NCI-H524 treated with DMSO at 0.1 percent for 48 hours (cell line): ENCODE measurements around the gene SMCO1.
A peak's percentile ranks its signal among the peaks of the same experiment; 100 is the strongest.
"Not testable (repeated sequence)": the region's sequence is repeated elsewhere in the genome, so short reads cannot be mapped to it uniquely, and the experiment has no call there.

ENCODE experiments used
- DNase-seq: peaks from one replicate; lab custom pipeline; 2025; lab: John Stamatoyannopoulos, UW

SMCO1 gene

GRCh38 chr3:196521291-196521690 is 6.1 kb upstream of the SMCO1 start:
- not testable (repeated sequence) for DNase-seq

- DNase-seq: no peak
Observed at GRCh38 chr3:196519718-196520082, 4.6 kb upstream of the SMCO1 start.

DNA sequence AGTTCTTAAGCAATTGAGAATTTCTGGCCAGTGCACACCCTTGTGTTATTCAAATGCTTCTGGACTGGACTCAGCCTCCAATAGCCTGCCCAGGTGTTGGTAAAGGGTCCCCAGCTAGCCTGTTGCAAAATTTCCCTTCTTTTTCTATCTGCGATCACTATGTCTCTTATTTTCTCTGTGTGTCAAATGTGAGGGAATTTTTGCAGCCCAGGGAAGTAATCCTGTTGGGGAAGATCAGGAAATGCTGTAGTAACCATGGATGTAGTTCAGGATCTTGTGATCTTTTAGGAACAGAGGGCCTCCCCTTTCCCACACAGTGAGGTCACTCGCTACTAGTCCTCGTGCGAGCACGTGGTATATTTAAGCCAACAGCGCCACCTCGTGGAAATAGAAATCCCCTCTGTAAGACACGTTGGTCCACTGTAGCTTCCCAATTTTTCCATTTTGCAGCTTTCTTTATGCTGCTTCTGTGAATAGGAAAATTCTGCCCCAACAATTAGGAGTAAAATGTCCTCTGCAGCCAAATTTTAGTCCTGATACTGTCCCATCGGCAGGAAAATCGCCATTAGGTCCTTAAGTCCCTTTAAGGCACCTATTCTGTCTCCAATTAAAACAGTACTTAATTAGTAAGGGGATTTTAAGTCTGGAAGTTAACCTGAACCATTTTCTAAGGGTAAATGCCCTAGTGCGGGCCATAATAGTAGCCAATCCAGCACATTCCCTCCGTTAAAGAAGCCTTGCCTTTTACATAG is 4.0 kb upstream of the SMCO1 start:
- DNase-seq: no peak

DNA sequence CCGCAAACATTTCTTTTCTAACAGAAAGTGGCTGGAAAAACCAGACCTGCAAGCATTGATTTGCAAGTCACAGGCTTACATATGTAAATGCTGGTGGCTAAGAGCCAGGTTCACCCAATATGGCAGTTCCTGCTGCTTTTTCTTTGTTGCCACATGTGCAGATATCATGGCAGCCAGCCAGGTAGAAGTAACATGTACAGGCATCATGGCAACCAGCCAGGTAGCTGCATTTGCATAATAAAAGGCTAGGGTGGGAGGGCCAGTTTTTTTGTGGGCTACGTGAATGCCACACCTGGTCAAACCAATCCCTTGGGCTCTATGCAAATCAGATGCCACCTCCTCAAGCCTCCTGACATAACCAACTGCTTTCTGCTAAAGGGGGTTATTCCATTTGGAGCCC is 2.8 kb upstream of the SMCO1 start:
- DNase-seq: no peak

DNA sequence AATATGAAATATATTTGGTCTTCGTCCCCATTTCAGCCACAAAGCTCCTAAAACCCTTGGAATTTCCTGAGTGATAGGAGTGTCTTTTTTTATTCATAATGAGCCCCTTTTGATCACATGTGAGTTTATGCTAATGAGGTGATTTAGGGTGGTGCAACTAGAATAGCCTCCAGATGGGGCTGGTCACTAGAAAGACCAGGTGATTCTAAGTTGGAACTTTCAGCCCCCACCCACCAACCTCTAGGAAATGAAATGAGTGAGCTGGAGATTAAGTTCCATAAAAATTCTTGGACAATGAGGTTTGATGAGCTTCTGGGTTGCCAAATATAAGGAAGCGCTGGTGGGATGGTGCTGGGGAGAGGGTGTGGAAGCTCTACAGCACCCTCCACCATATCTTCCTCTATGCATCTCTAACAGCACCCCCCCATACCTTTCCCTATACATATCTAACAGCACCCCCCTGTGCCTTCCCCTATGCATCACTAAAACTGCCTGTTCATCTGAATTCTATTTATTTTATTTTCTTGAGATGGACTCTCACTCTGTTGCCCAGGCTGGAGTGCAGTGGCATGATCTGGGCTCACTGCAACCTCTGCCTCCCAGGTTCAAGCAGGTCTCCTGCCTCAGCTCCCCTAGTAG is 2.1 kb upstream of the SMCO1 start:
- DNase-seq: no peak

DNA sequence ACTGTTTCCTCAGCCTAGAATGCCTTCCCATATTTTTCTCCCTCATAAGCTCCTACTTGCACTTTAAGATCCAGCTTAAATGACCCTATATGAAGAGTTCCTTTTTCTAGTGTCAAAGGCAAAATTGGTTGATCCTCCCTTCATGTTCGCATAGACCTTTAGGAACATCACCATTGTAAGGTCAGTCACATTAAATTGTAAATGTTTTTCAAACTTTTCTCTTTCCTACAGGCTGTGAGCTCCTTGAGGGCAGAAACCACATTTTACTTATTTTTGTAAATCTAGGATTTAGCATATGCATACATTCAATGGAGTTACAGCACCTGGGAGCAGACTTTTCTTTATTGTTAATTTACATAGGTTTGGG is 813 bp downstream of the SMCO1 start:
- DNase-seq: no peak

- no peak for DNase-seq
Observed at GRCh38 chr3:196513697-196514349, 1.3 kb downstream of the SMCO1 start.

GRCh38 chr3:196511646-196512425 is 3.3 kb downstream of the SMCO1 start:
- not testable (repeated sequence) for DNase-seq

- DNase-seq: not testable (repeated sequence)
Observed at GRCh38 chr3:196511108-196511507, 4.0 kb downstream of the SMCO1 start.

- DNase-seq: no peak
Observed at GRCh38 chr3:196506687-196507086, 8.5 kb downstream of the SMCO1 start.

DNA sequence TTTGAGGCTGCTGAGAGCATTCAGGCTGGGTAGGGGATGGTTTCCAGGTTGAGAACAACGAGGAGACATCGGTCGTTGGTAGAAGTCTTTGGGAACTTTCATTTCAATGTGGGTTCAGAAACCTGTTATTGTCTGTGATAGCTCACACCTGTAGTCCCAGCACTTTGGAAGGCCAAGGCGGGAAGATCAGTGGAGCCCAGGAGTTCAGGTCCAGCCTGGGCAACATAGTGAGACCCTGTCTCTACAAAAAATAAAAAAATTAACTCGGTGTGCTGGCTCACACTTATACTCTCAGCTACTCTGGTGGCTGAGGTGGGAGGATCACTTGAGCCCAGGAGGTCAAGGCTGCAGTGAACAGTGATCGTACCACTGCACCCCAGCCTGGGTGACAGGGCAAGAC is 10.6 kb downstream of the SMCO1 start:
- no peak for DNase-seq

DNA sequence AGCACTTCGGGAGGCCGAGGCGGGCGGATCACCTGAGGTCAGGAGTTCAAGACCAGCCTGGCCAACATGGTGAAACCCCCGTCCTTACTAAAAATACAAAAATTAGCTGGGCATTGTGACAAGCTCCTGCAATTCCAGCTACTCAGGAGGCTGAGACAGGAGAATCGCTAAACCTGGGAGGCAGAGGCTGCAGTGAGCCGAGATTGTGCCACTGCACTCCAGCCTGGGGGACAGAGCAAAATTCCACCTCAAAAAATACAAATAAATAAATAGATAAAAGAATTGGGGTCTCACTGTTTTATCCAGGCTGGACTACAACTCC is 11.1 kb downstream of the SMCO1 start:
- not testable (repeated sequence) for DNase-seq

GRCh38 chr3:196503196-196504076 is 11.7 kb downstream of the SMCO1 start, which contains the start of gene RNF168:
TSS of gene RNF168 (minus strand) at chr3:196503768. CDS start at chr3:196503173, 595 bp downstream.
- peak; percentile 93 for DNase-seq

- no peak for DNase-seq
Observed at GRCh38 chr3:196502775-196503195, 12.4 kb downstream of the SMCO1 start.

GRCh38 chr3:196501316-196502044 is 13.7 kb downstream of the SMCO1 start:
- DNase-seq: no peak

GRCh38 chr3:196499807-196500524 is 15.2 kb downstream of the SMCO1 start:
- no peak for DNase-seq

GRCh38 chr3:196499061-196499460 is 16.1 kb downstream of the SMCO1 start:
- DNase-seq: no peak

DNA sequence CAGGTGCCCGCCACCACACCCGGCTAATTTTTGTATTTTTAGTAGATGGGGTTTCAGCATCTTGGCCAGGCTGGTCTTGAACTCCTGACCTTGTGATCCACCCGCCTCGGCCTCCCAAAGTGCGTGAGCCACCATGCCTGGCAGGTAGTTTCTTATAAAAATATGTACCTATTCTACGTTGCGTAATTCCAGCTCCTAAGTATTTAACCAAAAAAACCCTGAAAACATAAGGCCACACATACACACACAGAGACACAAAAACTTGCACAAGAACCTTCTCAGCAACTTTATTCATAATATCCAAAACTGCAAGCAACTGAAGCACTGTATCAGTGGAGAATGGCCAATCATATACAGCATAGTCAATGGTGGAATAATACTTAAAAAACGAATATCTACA is 16.8 kb downstream of the SMCO1 start:
- no peak for DNase-seq

GRCh38 chr3:196496183-196496582 is 19.0 kb downstream of the SMCO1 start:
- no peak for DNase-seq

DNA sequence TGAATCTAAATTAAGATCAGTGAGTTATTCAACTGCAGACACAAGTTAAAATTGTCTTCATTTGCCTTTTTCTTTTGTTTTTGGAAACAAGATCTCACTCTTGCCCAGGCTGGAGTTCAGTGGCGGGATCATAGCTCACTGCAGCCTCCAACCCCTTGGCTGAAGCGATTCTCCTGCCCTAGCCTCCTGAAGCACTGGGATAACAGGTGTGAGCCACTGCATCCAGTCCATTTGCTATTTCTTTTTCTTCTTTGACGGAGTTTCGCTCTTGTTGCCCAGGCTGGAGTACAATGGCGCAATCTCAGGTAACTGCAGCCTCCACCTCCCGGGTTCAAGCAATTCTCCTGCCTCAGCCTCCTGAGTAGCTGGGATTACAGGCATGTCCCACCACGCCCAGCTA is 21.9 kb downstream of the SMCO1 start:
- DNase-seq: no peak
